ENCODE results near the gene PDE4A. TPM values are rescaled to one million over a fixed set of nuclear protein-coding genes. Genes with fewer than 3 reads are reported as not detected.
"Not testable (repeated sequence)": the region's sequence is repeated elsewhere in the genome, so short reads cannot be mapped to it uniquely, and the experiment has no call there.

The PDE4A gene
- polyA plus RNA-seq, 3 donors = 1.7 to 2.8 (median 2.1) TPM

- DNase-seq (ENCODE audit: low read depth in 3 of 3, low spot score in 2 of 3) = peak; percentile 92 to 96 (median 94)
These were observed 17.0 kb upstream of the PDE4A start, which contains the start of gene CDC37 for GRCh38 chr19:10403137-10404021. TSS of gene CDC37 (minus strand) at chr19:10403542. CDS start at chr19:10403479, 63 bp downstream.

DNA sequence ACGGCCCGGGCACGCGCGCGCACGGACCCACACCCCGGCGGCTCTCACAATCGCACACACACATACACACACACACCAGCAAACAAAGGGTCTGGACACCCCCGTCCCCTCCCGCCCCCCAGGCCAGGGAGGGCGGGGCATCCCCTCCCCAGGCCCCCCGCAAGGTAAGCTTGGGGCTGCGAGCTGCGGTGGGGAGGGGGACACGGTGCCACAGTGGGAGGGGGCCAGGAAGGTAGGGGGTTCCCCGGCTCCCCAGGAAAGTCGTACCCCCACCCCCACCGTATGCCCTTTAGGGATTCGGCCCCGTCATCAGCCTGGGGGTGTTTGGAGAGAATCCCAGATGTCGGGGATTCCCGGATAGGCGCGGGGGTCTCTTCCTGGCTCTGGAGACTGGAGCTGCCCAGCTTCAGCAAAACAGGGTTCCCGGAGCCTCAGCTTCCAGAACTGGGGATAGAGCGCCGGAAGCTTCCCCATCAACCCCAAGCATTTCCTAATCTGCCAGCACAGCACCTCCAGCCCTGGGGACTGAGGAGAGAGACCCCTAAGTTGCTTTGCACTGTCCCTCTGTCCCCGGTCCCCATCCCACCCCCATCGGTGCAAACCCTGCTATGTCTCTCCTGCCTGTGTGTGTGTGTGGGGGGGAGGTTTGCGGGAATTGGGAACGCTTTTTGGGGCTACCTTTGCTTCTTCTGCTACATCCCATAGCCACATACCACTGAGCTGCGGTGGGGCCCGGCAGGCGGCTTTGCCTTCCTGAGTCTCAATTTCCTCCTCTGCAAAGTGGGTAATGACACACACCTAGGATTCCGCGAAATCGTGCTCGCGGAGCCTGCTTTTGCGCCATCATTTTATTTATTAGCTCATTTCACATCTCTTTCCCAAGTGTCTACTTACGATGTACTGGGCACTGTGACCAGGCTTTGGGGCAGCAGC lies 15.2 kb upstream of the PDE4A start:
- DNase-seq (ENCODE audit: low read depth in 3 of 3, low spot score in 2 of 3) = no peak

GRCh38 chr19:10406191-10406590 lies 14.1 kb upstream of the PDE4A start:
- DNase-seq (ENCODE audit: low read depth in 3 of 3, low spot score in 2 of 3) = no peak

DNA sequence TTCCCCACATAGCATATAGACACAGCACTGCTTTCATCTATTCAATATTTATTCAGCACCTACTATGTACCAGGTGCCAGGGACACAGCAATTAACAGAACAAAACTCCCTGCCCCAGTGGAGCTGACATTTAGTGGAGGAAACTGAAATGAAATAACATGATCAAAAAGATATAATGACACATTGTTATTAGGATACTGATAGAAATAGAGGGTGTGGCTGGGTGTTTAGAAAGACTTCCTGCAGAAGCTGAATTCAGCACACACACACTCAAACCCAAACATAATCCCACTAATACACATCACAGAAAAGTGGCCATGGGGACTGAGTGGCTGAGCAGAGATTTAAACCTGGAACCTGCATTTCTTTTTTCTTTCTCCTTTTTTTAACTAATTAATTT lies 13.2 kb upstream of the PDE4A start:
- DNase-seq (ENCODE audit: low read depth in 3 of 3, low spot score in 2 of 3) = no peak

DNA sequence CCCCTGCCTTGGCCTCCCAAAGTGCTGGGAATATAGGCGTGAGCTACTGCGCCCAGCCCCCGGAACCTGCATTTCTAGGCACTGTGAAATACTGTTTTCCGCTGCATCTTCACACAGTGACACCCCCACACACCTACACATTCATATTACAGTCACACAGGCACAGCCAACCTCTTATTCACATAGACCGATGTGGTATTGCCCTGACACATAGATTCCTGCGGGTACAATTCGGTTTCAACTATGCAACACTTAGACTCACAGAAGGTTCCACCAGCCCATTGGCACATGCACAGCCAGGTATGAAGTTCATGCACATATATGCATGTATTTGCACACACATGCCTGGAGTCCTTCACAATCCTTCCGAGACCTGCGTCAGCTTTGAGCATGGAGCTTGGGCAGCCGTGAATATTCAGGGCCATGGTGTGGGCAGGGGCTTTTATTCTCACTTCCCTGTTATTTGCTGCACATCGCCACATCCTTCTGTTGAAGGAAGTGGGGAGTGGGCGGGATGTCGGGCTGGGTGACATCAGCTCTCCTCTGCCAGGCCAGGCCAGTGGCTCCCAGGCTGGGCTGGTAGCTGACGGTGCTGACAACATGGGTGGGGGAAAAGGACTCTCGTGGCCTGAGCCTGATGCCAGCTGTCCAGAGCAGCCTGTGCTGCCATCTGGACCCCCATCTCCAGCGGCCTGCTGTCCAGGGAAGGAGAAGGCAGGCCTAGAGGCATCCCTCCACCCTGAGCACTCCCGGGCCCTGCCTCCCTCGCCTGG lies 11.6 kb upstream of the PDE4A start:
- no peak for DNase-seq (ENCODE audit: low read depth in 3 of 3, low spot score in 2 of 3)

DNA sequence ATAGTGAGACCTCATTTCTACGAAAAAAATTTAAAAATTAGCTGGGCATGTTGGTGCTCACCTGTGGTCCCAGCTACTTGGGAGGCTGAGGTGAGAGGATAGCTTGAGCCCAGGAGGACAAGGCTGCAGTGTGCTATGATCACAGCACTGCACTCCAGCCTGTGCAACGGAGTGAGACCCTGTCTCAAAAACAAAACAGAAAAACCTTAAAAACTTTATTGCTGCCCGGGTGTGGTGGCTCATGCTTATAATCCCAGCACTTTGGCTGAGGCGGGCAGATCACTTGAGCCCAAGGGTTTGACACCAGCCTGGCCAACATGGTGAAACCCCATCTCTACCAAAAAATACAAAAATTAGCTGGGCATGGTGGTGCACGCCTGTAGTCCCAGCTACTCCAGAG lies 9.1 kb upstream of the PDE4A start:
- not testable (repeated sequence) for DNase-seq (ENCODE audit: low read depth in 3 of 3, low spot score in 2 of 3)

- DNase-seq (ENCODE audit: low read depth in 3 of 3, low spot score in 2 of 3) = no peak
These were observed 7.9 kb upstream of the PDE4A start for GRCh38 chr19:10412257-10412977.

GRCh38 chr19:10416083-10416379 lies 4.3 kb upstream of the PDE4A start:
- no peak for DNase-seq (ENCODE audit: low read depth in 3 of 3, low spot score in 2 of 3)

DNA sequence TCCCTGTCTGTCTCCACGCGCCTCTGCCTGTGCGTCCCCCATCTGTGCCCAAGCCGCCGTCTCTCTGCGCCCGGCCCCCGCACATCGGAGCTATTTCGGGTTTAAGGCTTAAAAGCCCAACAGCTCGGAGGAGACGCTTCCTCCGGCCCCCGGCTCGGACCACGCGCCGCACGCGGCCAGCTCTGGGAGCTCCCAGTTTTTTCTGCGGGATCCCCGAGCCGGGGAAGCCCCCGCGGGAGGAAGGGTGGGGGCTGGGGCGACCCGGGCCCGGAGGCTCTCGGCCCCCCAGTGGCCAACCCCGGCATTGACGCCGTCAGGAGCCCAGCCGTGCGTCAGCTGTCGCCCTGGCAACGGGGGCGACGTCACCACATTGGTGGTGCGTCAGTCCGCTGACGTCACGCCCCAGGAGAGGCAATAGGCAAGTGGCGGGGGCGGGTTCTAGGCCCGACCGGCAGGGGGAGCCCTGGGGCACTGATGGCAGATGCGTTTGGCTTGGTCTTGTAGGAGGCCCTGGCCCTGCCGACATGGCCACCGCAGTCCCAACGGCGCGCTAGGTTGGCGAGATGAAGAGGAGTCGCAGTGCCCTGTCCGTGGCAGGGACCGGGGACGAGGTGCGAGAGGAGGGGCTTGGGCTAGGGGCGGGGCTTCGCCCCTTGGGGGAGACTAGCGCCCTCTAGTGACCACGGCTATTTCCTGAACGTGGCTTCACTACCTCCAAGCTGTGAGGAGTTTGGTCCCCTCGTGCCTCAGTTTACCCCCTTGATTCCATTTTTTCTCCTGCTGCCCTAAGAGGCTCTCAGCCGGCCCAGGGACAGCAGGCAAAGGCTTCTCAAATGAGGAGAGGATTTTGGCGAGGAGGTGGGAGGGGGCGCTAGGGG lies 3.7 kb upstream of the PDE4A start:
- DNase-seq (ENCODE audit: low read depth in 3 of 3, low spot score in 2 of 3) = no peak

DNA sequence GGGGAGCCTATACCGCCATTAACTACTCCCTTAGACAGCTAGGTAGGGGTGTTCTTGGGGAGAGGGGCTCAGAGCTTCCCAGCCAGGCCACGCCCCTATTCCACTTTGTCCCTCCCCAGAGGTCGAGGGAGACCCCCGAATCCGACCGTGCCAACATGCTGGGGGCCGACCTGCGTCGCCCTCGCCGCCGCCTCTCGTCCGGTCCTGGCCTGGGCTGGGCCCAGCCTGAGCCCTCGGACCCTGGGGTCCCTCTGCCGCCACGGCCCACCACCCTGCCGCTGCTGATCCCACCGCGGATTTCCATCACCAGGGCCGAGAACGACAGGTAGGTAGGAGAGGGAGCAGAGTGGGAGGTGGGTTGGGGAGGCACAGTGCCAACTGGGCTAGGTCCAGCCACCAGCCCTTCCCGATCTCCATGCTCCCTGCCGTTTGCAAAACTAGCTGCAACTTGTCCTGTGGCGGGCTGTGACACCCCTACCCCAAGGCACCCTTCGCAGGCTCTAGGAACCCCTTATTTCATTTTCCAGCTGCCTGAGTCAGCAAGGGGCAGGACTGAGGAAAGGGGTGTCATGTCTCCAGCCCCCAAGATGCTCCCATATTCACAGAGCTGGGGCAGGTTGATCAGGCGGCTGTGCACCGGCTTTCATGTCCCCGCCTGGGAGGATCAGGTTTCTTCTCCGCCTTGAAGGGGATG lies 2.6 kb upstream of the PDE4A start:
- no peak for DNase-seq (ENCODE audit: low read depth in 3 of 3, low spot score in 2 of 3)

DNA sequence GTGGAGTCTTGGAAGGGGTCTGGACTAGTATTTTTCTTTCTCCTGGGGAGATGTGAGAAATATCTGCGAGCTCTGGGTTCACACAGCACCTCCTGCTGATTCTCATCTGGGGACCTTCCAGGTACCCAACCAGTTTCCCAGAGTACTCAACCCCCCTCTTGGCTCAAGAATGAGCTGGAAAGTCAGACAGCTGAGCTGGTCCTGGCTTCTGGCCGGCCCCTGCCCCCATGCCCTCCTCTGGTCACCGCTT lies 2.2 kb upstream of the PDE4A start:
- no peak for DNase-seq (ENCODE audit: low read depth in 3 of 3, low spot score in 2 of 3)

GRCh38 chr19:10418485-10419199 lies 1.7 kb upstream of the PDE4A start:
- no peak for DNase-seq (ENCODE audit: low read depth in 3 of 3, low spot score in 2 of 3)

- DNase-seq (ENCODE audit: low read depth in 3 of 3, low spot score in 2 of 3) = no peak
These were observed 1.1 kb upstream of the PDE4A start for GRCh38 chr19:10419200-10419645.

DNA sequence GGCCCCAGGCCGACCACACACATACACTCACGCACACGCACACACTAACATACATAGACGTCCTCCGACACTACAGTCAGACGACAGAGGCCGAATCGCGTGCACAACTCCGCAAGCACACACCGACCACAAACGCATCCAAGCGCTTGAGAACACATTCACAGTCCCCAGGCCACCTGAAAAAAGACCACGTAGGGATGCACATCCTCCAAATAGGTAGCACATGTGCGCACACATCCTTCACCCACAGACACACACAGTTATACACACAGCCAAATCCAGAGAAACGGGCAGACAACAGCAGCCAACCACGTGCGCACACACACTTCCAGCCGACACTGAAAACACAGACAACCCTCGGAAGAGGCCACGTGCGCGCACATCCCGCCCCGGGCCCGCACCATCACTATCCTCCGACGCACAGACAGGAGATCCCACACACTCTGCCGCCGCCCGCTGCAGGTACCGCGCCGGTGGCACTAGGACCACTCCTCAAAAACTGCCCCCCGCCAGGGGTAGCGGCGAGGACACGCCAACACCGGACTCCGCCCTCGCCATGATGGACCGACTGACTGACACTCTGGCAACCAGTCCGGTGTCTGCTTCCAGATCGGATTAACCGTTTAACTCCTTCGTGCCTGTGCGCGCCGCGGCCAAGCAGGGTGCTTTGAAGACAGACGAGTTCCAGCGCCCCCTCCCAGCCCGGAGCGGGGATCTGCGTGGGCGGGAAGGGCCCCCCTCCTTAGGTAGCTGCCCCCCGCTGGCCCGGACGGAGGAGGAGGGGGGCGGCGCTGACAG lies 493 bp upstream of the PDE4A start:
- no peak for DNase-seq (ENCODE audit: low read depth in 3 of 3, low spot score in 2 of 3)

GRCh38 chr19:10421240-10422045 lies 1.1 kb downstream of the PDE4A start:
- DNase-seq (ENCODE audit: low read depth in 3 of 3, low spot score in 2 of 3) = no peak

DNA sequence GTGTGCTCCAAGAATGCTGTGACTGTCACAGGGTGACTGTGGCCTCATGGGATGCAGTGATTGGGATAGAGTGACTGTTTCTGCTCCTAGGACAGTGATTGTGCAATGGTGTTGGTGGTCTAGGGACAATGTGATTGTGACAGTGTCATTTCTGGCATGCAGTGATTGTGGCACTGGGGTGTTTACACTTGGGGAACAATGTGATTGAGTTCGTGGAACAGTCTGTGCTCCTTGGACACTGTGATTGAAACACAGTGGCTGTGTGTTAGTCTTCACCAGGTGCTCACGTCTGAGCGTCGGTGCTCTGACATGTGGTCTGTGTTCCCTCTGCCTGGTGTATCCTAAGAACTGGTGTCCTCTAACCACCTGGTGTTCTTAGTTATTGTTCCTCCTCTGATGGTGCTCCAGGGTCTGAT lies 1.7 kb downstream of the PDE4A start:
- no peak for DNase-seq (ENCODE audit: low read depth in 3 of 3, low spot score in 2 of 3)

DNA sequence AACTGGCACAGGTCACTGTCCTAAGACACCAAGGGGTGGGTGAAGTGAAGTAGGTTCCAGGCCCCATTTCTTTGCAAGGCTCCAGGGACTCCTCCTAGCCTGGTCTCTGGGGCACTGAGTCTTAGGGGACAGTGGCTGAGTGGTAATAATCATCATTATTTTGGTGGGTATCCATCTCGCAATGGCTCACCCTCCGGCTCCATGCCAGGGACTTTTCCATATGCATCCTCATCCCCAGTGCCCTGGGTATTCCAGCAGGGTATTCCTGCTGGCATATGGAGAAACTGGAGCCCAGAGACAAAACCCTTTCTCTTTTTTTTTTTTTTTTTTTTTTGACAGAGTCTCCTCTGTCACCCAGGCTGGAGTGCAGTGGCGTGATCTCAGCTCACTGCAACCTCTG lies 2.5 kb downstream of the PDE4A start:
- no peak for DNase-seq (ENCODE audit: low read depth in 3 of 3, low spot score in 2 of 3)

All from right renal cortex interstitium (tissue), 3 donors.